GM08714 (cell line): ENCODE data around the gene C17orf50.

Source experiments
- H3K4me3 ChIP-seq: fragments of 200-500 bp; sonication (Bioruptor generic); 2 replicates; pipeline ENCODE4 v1.5.1; 2014; ENCODE audit warnings: mild to moderate bottlenecking, low read length, inconsistent platforms
- ZNF274 ChIP-seq: IDR thresholded peaks from 2 replicates; pipeline ENCODE4 v1.6.1; 2012; ENCODE audit warnings: mild to moderate bottlenecking, low read depth, low read length

C17orf50 gene

DNA sequence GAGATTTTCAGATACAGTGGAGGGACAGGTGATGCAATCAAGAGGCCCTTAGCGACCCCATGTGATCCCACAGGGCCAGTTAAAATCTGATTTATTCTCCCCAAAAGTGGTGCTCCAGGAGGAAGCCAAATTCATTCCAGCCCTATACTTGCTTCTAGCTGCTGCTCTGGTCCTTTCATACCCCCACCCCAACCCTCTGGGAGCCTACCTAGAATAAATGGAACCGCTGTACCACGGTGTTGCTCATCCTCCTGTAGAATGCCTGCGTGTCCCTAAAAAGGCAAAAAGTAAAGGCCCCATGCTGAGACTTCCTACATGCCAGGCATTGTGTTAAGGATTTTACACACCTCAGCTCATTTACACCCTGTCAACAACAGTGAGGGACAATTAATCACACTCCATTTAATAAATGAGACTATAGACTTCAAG lies 31.3 kb upstream of the C17orf50 start:
- H3K4me3 ChIP-seq = no peak overlapping the region
- TF ChIP-seq ZNF274 = no peak

- H3K4me3 ChIP-seq = no peak overlapping the region
- TF ChIP-seq ZNF274 = no peak
These were observed 30.2 kb upstream of the C17orf50 start for GRCh38 chr17:35730400-35731005.

DNA sequence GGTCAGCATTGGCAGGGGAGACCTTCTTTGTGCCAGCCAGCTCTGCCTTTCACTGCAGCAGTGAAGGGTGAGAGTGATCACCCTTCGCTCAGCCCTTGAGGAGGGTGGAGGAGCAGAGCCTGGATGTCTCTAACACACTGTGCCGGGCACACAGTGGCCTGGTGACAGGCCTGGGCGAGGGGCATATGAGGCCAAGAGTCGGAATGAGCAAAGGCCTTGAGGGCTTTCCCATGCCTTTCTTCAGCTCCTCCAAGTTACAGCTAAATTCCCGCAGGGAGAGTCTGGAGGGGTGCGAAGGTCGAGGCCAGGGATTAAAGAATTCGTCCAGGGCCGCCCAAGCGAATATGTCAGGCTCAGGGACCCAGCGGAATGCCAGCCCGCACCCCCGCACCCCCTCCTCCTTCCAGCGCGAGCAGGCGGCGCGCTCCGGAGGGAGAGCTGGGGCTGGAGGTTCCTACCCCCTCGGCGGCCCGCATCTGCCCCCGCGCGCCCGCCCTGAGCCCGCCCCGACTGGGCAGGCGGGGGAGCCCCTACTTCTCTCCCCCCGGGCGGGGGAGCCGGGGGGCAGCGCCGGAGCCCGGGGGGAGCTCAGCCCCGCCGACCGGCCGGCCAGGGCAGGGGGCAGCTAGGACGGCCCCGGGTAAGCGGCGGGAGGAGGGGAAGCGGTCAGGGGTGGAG lies 29.3 kb upstream of the C17orf50 start, which contains the start of gene RASL10B:
Gene RASL10B, plus strand, starts transcription at position 401 of the 678 bp plus-strand sequence. CDS start 3,546 bp downstream, outside the sequence.
- TF ChIP-seq ZNF274 = no peak
- H3K4me3 ChIP-seq = peak within 1 kb of the TSS; percentile 31; the same call in 1 of the 2 replicates

DNA sequence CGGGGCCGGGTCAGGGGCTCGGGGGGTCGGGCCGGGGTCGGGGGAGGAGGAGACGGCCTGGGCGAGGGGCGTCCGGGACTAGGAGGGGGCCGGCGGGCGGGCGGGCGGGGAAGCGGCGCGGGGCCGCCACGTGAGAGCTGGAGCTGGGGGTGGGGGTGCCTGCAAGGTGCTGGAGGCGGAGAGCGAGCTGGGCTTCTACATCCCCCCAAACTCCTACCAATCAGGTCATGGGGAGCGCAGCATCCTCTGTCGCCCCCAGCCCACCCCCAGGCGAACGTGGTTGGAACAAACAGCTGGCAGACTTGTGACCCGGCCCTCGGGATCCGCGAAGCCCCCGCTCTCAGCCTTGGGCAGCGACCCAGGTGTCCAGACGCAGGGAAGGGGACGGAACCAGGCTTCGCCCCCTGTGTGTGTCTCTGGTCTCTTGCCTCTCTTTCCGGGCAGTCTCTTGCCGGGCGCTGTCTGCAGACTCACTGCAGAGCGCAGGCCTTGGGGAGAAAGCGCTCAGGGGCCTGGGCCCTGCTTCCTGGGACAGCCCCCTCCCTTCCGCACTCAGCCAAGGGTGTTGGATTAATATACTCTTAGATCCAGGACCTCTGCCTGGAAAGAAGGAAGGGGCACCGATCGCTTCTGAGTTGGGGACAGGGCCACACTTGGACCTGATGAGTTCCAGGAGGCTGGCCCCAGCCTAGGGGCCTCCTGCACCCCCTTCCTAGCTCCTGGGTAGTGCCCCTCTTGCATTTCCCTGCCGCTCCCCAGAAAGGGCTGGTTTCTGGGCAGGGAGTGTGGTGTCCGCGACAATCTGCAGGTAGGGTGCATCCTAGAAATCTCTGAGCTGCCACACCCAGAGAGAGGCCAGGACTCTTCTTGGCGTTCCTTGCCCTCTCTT lies 28.5 kb upstream of the C17orf50 start:
- no peak for TF ChIP-seq ZNF274
- H3K4me3 ChIP-seq = no peak overlapping the region

- H3K4me3 ChIP-seq = no peak overlapping the region
- no peak for TF ChIP-seq ZNF274
These were observed 27.9 kb upstream of the C17orf50 start for GRCh38 chr17:35732806-35733136.

DNA sequence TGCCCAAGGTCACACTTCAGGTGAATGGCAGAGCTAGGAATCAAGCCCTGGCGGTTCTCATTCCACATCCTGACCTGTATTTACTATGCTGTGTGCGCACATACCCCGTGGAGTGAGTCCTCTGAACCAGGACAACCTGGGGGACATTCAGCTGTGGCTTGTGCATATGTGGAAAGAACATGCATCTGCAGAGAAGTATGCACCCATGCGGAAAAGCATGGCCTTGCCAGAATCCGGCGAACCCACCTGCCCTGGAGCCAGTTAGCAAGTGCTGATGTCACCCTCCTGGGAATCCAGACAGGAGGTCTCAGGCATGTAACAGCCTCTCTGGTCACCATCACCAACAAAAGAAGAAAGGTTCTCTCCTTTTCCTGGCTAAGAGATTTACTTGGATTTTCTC lies 27.3 kb upstream of the C17orf50 start:
- no peak for TF ChIP-seq ZNF274
- no peak overlapping the region for H3K4me3 ChIP-seq

- H3K4me3 ChIP-seq = no peak overlapping the region
- TF ChIP-seq ZNF274 = no peak
These were observed 26.3 kb upstream of the C17orf50 start for GRCh38 chr17:35734396-35734795.

DNA sequence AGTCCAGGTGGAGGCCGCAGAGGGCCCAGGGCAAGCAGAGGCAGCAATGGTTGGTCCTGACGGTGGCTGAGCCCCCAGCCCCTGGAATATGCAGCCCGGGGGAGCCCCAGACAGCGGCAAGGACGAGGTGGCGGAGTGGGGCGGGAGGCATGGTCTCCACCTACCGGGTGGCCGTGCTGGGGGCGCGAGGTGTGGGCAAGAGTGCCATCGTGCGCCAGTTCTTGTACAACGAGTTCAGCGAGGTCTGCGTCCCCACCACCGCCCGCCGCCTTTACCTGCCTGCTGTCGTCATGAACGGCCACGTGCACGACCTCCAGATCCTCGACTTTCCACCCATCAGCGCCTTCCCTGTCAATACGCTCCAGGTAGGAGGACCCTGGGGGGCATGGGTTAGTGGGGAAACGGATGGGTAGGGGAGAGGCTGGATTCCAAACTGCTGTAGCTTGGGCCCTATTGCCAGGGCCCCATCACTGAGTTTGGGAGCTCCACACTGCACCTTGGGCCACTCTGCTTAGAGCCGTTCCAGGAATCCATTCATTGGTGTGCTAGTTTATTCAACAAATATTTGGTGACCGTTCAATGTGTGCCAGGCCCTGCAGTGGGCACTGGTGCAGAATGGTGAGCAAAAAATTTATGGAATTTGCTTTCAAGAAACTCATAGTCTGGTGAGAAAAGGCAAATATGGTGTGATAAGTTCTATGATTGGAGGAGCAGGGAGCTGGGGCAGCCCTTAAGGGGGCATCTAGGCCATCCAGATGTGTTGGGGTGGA lies 25.5 kb upstream of the C17orf50 start:
- no peak overlapping the region for H3K4me3 ChIP-seq
- no peak for TF ChIP-seq ZNF274

- TF ChIP-seq ZNF274 = no peak
- no peak overlapping the region for H3K4me3 ChIP-seq
These were observed 24.5 kb upstream of the C17orf50 start for GRCh38 chr17:35736236-35736635.

DNA sequence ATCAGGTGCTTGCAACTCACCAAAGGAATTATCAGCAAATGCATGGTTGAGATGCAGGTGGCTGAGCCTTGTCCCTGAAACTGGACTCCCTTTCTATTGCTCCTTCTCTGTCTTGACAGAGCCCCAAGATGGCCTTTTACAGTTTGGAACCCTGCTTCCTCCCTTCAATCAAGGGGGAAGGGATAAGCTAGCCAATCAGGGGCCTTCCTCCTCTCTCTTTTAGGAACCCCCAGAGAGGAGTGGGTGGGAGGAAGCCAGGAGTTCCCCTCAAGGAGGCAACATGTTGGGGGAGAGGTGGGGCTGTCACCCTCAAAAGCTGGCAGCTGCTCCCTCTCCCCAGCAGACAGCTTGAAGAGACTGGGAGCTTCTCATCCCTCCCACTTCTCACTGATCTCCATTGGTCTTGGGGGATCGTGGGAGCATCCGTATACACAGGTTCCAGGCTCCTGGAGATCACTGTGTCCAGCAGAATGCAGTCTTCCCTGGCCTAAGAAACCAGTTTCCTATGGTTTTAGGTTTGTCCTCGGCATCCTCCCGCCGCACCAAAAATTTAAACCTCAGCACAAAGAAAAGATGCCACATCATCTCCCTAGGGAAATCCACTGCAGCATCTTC lies 22.1 kb upstream of the C17orf50 start:
- H3K4me3 ChIP-seq = no peak overlapping the region
- TF ChIP-seq ZNF274 = no peak

DNA sequence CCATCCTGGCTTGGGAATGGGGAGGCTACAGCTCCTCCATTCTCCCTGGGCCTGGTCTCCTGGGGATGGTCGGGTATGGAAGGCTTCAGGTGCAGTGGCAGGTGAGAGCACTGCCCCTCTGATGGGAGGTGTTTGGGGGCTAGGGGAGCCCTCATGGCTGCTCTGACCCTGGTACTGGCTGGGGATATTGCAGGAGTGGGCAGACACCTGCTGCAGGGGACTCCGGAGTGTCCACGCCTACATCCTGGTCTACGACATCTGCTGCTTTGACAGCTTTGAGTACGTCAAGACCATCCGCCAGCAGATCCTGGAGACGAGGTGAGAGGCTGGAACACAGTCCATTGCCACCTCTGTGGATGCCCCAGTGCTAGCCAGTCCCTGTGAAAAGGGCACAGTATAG lies 20.5 kb upstream of the C17orf50 start:
- no peak overlapping the region for H3K4me3 ChIP-seq
- no peak for TF ChIP-seq ZNF274

DNA sequence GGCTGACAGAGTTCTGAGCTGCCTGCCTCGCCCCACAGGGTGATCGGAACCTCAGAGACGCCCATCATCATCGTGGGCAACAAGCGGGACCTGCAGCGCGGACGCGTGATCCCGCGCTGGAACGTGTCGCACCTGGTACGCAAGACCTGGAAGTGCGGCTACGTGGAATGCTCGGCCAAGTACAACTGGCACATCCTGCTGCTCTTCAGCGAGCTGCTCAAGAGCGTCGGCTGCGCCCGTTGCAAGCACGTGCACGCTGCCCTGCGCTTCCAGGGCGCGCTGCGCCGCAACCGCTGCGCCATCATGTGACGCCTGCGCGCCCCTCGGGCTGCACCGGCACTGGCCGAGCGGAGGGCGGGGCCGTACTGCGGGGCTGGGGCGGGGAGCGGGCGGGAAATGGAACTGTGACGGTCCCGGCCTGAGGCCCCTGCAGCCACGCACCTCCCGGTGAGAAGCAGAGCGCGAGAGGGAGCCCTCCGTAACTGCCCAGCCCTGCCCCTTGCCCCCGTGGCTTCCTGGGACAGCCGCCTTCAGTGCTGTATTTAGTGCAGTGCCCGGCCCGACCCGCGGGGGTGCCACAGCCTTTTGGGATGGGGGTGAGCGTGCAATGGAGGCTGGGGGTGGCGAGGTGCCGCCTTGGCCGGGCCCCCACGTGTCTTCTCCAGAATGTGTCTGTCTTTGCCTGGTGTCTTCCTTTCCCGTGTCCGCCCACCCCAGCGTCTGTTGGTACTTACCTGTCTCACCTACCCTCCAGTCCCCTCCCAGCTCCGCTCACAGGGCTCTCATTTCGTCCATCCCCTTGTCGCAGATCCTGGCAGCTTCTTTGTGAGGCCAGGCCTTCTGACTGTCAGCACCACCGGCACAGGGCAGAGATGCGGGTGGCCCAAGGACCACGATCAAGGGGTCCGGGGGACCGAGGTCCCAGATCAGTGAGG lies 19.4 kb upstream of the C17orf50 start:
- TF ChIP-seq ZNF274 = no peak
- H3K4me3 ChIP-seq = no peak overlapping the region; the same call in 1 of the 2 replicates

DNA sequence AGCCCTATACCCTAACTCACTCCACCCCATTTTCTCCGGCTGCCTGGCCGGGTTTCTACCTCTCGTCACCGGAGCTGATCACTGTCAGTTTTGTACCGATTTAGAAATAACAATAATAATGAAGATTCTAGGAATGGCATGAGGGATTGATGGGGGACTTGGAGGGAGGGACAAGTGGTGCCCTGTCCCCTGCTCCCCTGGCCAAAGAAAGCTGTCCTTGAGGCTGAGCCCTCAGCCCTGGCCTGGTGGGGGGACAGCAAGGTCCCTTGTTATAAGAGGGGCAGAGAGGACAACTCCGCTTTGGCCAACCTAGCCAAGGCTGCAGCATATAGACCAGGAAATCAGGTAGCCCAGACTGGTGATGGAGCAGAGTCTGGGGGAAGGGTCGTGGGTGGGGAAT lies 18.2 kb upstream of the C17orf50 start:
- H3K4me3 ChIP-seq = no peak overlapping the region

More for the DNA sequence above, 18.2 kb upstream of the C17orf50 start:
- TF ChIP-seq ZNF274 = no peak
